DOHH2 (cell line): ENCODE measurements around the gene GINS3.

Experiments used
- H3F3A ChIP-seq: fragments of 200-600 bp; sonication (generic), shearing (Covaris generic); 2 replicates; pipeline ENCODE4 v1.6.0; 2016; ENCODE audit warnings: antibody characterized with exemption, mild to moderate bottlenecking; ENCODE audit not compliant: control insufficient read depth, insufficient read depth
- H3K27ac ChIP-seq: fragments of 200-600 bp; sonication (generic); 2 replicates; pipeline ENCODE4 v1.5.1; 2014; ENCODE audit warnings: low read depth, mild to moderate bottlenecking, low read length, moderate library complexity
- H3K27me3 ChIP-seq: fragments of 200-600 bp; sonication (generic); 2 replicates; pipeline ENCODE4 v1.6.1; 2014; ENCODE audit warnings: mild to moderate bottlenecking, low read length, mixed read lengths; ENCODE audit not compliant: control insufficient read depth
- H3K36me3 ChIP-seq: fragments of 200-600 bp; sonication (generic); 2 replicates; pipeline ENCODE4 v1.6.1; 2014; ENCODE audit warnings: mild to moderate bottlenecking, low read length, moderate library complexity, mixed read lengths; ENCODE audit not compliant: control insufficient read depth
- H3K4me1 ChIP-seq: fragments of 200-600 bp; sonication (generic); 2 replicates; pipeline ENCODE4 v1.6.1; 2014; ENCODE audit warnings: mild to moderate bottlenecking, low read length, mixed read lengths; ENCODE audit not compliant: control insufficient read depth
- H3K4me2 ChIP-seq: fragments of 200-600 bp; sonication (generic); 2 replicates; pipeline ENCODE4 v1.6.0; 2014; ENCODE audit warnings: mild to moderate bottlenecking, low read length, moderate library complexity
- H3K4me3 ChIP-seq: fragments of 200-600 bp; sonication (generic); 2 replicates; pipeline ENCODE4 v1.5.1; 2014; ENCODE audit warnings: mild to moderate bottlenecking, low read length, mixed read lengths
- H3K79me2 ChIP-seq: fragments of 200-600 bp; sonication (generic); 2 replicates; pipeline ENCODE4 v1.6.1; 2014; ENCODE audit warnings: mild to moderate bottlenecking, low read length, mixed read lengths; ENCODE audit not compliant: control insufficient read depth
- H3K9me2 ChIP-seq: fragments of 200-600 bp; sonication (generic); replicated peaks from 2 replicates; pipeline ENCODE4 v1.6.1; 2014; ENCODE audit warnings: mild to moderate bottlenecking, low read length, mixed read lengths; ENCODE audit not compliant: control insufficient read depth
- H3K9me3 ChIP-seq: fragments of 200-600 bp; sonication (generic); 2 replicates; pipeline ENCODE4 v1.6.1; 2014; ENCODE audit warnings: antibody characterized with exemption, low read length, mixed read lengths; ENCODE audit not compliant: control insufficient read depth, insufficient read depth
- H4K20me1 ChIP-seq: fragments of 200-600 bp; sonication (generic); 2 replicates; pipeline ENCODE4 v1.6.0; 2014; ENCODE audit warnings: low read depth, mild to moderate bottlenecking, antibody characterized with exemption, low read length, moderate library complexity; ENCODE audit not compliant: control insufficient read depth, insufficient read depth
- CTCF ChIP-seq: fragments of 200-600 bp; sonication (generic); IDR thresholded peaks from one replicate; pipeline ENCODE4 v1.5.1; 2014; ENCODE audit warnings: antibody characterized with exemption, mild to moderate bottlenecking, low read depth, low read length; ENCODE audit not compliant: poor library complexity, severe bottlenecking
- EZH2phosphoT487 ChIP-seq: fragments of 200-600 bp; sonication (generic); IDR thresholded peaks from 2 replicates; pipeline ENCODE4 v1.6.1; 2017; ENCODE audit warnings: borderline replicate concordance, mild to moderate bottlenecking, antibody characterized with exemption, low read length, moderate library complexity, mixed read lengths

Gene GINS3

GRCh38 chr16:58360041-58360634, 32.1 kb upstream of the GINS3 start:
- H3K36me3 ChIP-seq: no peaks in the 10 kb centered on the region
- no peaks in the 10 kb centered on the region for H3K4me1 ChIP-seq
- peaks cover 13% of the 10 kb centered on the region; the same call in 1 of the 2 replicates for H3K9me3 ChIP-seq
- H3K4me3 ChIP-seq: no peak overlapping the region
- no peak overlapping the region for H3K27ac ChIP-seq
- no peak overlapping the region for H3K4me2 ChIP-seq
- no peaks in the 10 kb centered on the region for H3K79me2 ChIP-seq
- no peaks in the 10 kb centered on the region for H3F3A ChIP-seq
- H3K9me2 ChIP-seq: no peaks in the 10 kb centered on the region
- no peaks in the 10 kb centered on the region for H4K20me1 ChIP-seq
- H3K27me3 ChIP-seq: no peaks in the 10 kb centered on the region
- TF ChIP-seq CTCF (no peak), EZH2phosphoT487 (no peak)

DNA sequence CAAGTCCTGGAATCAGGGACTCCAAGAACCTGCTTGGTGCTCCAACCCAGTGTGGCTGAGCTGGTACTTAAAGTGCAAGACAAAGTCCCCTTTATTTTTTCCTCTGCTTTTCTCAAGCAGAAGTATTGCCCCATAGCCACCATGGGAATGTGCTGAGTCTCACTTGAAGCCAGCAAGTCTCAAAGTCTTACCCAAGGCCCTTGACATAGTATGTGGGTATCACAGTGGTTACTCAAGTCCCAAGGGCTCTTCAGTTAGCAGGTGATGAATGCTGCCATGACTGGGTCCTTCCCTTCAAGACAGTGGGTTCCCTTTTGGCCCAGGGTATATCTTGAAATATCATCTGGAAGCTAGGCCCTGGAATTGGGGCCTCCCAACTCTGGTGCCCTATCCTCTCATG, 30.5 kb upstream of the GINS3 start:
- no peaks in the 10 kb centered on the region for H3K79me2 ChIP-seq
- H3K4me3 ChIP-seq: no peak overlapping the region
- no peaks in the 10 kb centered on the region for H3K9me2 ChIP-seq
- H3K27me3 ChIP-seq: 0 out of 2 replicates have a peak, but pooled peaks cover 2% of the 10 kb centered on the region
- no peak for TF ChIP-seq CTCF
- H4K20me1 ChIP-seq: no peaks in the 10 kb centered on the region
- peaks cover 13% of the 10 kb centered on the region; the same call in 1 of the 2 replicates for H3K9me3 ChIP-seq
- H3K4me2 ChIP-seq: no peak overlapping the region
- H3K4me1 ChIP-seq: no peaks in the 10 kb centered on the region
- no peak overlapping the region for H3K27ac ChIP-seq
- no peaks in the 10 kb centered on the region for H3F3A ChIP-seq
- no peaks in the 10 kb centered on the region for H3K36me3 ChIP-seq

- H3F3A ChIP-seq: no peaks in the 10 kb centered on the region
These were observed 28.4 kb upstream of the GINS3 start for GRCh38 chr16:58363746-58364393.

More at GRCh38 chr16:58363746-58364393, 28.4 kb upstream of the GINS3 start:
- H3K36me3 ChIP-seq: no peaks in the 10 kb centered on the region
- H3K79me2 ChIP-seq: no peaks in the 10 kb centered on the region
- TF ChIP-seq EZH2phosphoT487 (no peak), CTCF (no peak)
- no peak overlapping the region for H3K4me3 ChIP-seq
- no peaks in the 10 kb centered on the region for H3K4me1 ChIP-seq
- H4K20me1 ChIP-seq: no peaks in the 10 kb centered on the region
- no peak overlapping the region for H3K27ac ChIP-seq
- H3K4me2 ChIP-seq: no peak overlapping the region
- H3K27me3 ChIP-seq: peaks cover 11% of the 10 kb centered on the region
- no peaks in the 10 kb centered on the region for H3K9me2 ChIP-seq
- peaks cover 13% of the 10 kb centered on the region; the same call in 1 of the 2 replicates for H3K9me3 ChIP-seq
